GM19467 (cell line): Measurements from ENCODE around the gene RPEL1.
"Not testable (repeated sequence)": the region's sequence is repeated elsewhere in the genome, so short reads cannot be mapped to it uniquely, and the experiment has no call there.

Source experiments
- ATAC-seq: cut with Tn5 transposase; IDR thresholded peaks from one replicate; pipeline ENCODE4 v1.9.1; 2021; ENCODE audit warnings: mild to moderate bottlenecking, moderate library complexity; ENCODE audit not compliant: unreplicated experiment

RPEL1 gene

GRCh38 chr10:103245587-103245986, at the start of gene RPEL1:
TSS of gene RPEL1 (plus strand) at chr10:103245887. CDS start at chr10:103245997, 110 bp downstream.
- not testable (repeated sequence) for ATAC-seq

- ATAC-seq, result no peak
Observed at GRCh38 chr10:103196516-103196915, 49.2 kb upstream of the RPEL1 start.

GRCh38 chr10:103197174-103197573, 48.5 kb upstream of the RPEL1 start:
- no peak for ATAC-seq

- no peak for ATAC-seq
Observed at GRCh38 chr10:103197903-103198302, 47.8 kb upstream of the RPEL1 start.

GRCh38 chr10:103198648-103199047, 47.0 kb upstream of the RPEL1 start:
- no peak for ATAC-seq

GRCh38 chr10:103199488-103199887, 46.2 kb upstream of the RPEL1 start:
- no peak for ATAC-seq

GRCh38 chr10:103202319-103202718, 43.4 kb upstream of the RPEL1 start:
- no peak for ATAC-seq

- ATAC-seq, result no peak
Observed at GRCh38 chr10:103203466-103203865, 42.2 kb upstream of the RPEL1 start.

GRCh38 chr10:103204353-103205255, 41.1 kb upstream of the RPEL1 start:
- no peak for ATAC-seq

- not testable (repeated sequence) for ATAC-seq
Observed at GRCh38 chr10:103205401-103205800, 40.3 kb upstream of the RPEL1 start.

- ATAC-seq, result not testable (repeated sequence)
Observed at GRCh38 chr10:103206715-103207114, 39.0 kb upstream of the RPEL1 start.

- ATAC-seq, result no peak
Observed at GRCh38 chr10:103207141-103207540, 38.5 kb upstream of the RPEL1 start.

GRCh38 chr10:103207643-103208042, 38.0 kb upstream of the RPEL1 start:
- not testable (repeated sequence) for ATAC-seq

- ATAC-seq, result not testable (repeated sequence)
Observed at GRCh38 chr10:103210262-103210661, 35.4 kb upstream of the RPEL1 start.

GRCh38 chr10:103215601-103216000, 30.1 kb upstream of the RPEL1 start:
- ATAC-seq, result no peak

GRCh38 chr10:103216362-103216761, 29.3 kb upstream of the RPEL1 start:
- ATAC-seq, result not testable (repeated sequence)

- no peak for ATAC-seq
Observed at GRCh38 chr10:103224133-103224532, 21.6 kb upstream of the RPEL1 start.

GRCh38 chr10:103224721-103225120, 21.0 kb upstream of the RPEL1 start:
- not testable (repeated sequence) for ATAC-seq

GRCh38 chr10:103225939-103226338, 19.7 kb upstream of the RPEL1 start:
- no peak for ATAC-seq

- no peak for ATAC-seq
Observed at GRCh38 chr10:103227416-103227815, 18.3 kb upstream of the RPEL1 start.

GRCh38 chr10:103231047-103231551, 14.6 kb upstream of the RPEL1 start:
- ATAC-seq, result no peak

- no peak for ATAC-seq
Observed at GRCh38 chr10:103232131-103232673, 13.5 kb upstream of the RPEL1 start.
